H7 (cell line): ENCODE data around the gene PHOSPHO1. TPM values are rescaled to one million over a fixed set of nuclear protein-coding genes. Genes with fewer than 3 reads are reported as not detected.

Experiments
- DNase-seq: peaks from one replicate; pipeline ENCODE4 v3.0.0; 2012
- H3K27me3 ChIP-seq: 2 replicates; pipeline ENCODE4 v1.6.0; 2011; ENCODE audit warnings: mild to moderate bottlenecking, low read length; ENCODE audit not compliant: control insufficient read depth, insufficient read depth
- H3K36me3 ChIP-seq: replicated peaks from 2 replicates; pipeline ENCODE4 v1.5.1; 2011; ENCODE audit warnings: low read length; ENCODE audit not compliant: control insufficient read depth, insufficient read depth
- H3K4me3 ChIP-seq: 2 replicates; pipeline ENCODE4 v1.5.1; 2011; ENCODE audit warnings: low read depth, mild to moderate bottlenecking, control low read depth, low read length, moderate library complexity; ENCODE audit not compliant: insufficient read depth
- total RNA-seq: library from RNA; depleted of rRNA; stranded (reverse); fragments of >200 nt; shearing (Covaris generic); gene quantifications from 2 replicates; pipeline ENCODE4 v1.2.3, GENCODE V29; 2014

PHOSPHO1 gene
- total RNA-seq, 1 experiment from 2014 or later, result 0.69 TPM

DNA sequence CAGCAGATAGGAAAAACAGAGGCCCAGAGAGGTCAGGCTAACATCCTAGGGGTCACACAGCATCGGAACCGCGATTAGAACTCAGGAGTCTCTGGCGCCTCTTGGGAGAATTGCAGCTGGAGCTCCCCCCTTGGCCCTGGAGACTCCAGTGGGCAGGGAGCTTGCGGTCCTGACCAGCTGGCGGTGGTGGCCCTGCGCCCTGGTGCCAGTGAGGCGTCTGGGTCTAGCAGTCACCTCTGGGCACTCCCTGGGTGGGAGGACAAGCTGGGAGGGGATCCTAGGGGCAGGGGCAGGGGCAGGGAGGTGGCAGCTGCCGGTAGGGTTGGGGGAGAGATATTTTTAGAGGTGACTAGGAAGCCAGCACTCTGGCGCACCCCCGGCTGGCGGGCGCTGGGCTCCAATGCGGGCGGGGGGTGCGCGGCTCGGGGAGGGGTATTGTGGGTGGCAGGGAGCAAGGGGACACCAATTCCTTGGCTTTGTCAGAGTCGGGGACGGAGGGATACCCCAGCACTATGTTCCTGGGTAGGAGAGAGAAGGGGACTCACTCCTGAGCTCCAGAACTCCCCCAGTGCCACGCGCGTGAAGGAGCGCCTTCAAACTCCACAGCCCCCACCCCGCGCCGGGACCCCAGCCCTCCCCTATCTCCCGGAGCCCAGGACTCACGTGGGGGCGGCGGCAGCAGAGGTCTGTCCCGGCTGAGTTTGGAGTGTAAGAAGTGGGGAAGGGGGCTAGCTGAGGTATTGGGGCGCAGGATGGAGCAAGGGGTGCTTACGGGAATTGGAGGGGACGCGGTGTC, 584 bp downstream of the PHOSPHO1 start:
- DNase-seq, result peak; percentile 66
- peak overlapping the region; percentile 87 for H3K4me3 ChIP-seq
- H3K27me3 ChIP-seq, result peaks cover 49% of the 10 kb centered on the region
- H3K36me3 ChIP-seq, result no peaks in the 10 kb centered on the region

DNA sequence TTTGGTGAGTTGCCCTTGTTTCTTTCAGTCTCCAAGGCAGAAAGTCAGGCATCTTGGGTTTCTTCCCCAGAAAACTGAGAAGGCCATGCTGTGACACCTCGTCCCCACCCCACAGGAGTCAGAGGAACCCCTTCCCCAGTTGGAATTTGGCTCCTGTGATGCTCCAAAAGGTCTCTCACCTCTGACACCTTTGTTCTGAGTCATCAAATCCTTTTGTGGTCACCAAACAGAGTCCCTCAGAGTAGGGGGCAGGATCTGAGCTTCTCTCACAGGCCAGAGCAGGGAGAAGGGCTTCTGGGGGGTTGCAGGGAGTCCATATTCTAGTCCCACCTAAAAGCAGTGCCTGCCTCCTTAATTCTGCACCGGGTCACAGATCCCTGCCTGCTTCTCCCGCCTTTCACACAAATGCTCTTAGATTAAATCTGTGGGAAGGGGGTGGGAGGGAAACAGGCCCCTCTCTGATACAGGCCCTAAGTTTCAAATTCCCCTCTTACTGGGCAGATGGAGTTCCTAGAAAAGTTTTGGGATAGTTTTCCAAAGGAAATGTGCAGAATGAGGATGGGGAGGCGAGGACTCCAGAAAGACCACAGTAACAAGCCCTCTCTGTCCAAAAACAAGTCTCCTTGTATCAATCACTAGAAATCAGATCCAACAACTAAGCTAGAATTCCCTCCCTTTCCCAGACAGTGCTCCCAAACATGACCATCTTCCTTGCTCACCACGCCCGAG, 1.3 kb downstream of the PHOSPHO1 start:
- DNase-seq, result peak; percentile 26
- H3K36me3 ChIP-seq, result no peaks in the 10 kb centered on the region
- H3K27me3 ChIP-seq, result peaks cover 57% of the 10 kb centered on the region
- H3K4me3 ChIP-seq, result no peak overlapping the region

- H3K4me3 ChIP-seq, result no peak overlapping the region
- peaks cover 72% of the 10 kb centered on the region for H3K27me3 ChIP-seq
- DNase-seq, result peak; percentile 91
- H3K36me3 ChIP-seq, result no peaks in the 10 kb centered on the region
These were observed 2.9 kb downstream of the PHOSPHO1 start for GRCh38 chr17:49227436-49228261.

GRCh38 chr17:49226771-49227435, 3.7 kb downstream of the PHOSPHO1 start:
- no peak for DNase-seq
- H3K4me3 ChIP-seq, result no peak overlapping the region
- H3K27me3 ChIP-seq, result peaks cover 75% of the 10 kb centered on the region
- no peaks in the 10 kb centered on the region for H3K36me3 ChIP-seq

GRCh38 chr17:49225554-49226236, 4.9 kb downstream of the PHOSPHO1 start:
- peaks cover 67% of the 10 kb centered on the region for H3K27me3 ChIP-seq
- H3K4me3 ChIP-seq, result no peak overlapping the region

GRCh38 chr17:49224997-49225337, 5.6 kb downstream of the PHOSPHO1 start:
- Histone ChIP-seq H3K4me3 (peak overlapping the region; percentile 33), H3K27me3 (peaks cover 61% of the 10 kb centered on the region), H3K36me3 (no peaks in the 10 kb centered on the region)
- no peak for DNase-seq

More at GRCh38 chr17:49225554-49226236, 4.9 kb downstream of the PHOSPHO1 start:
- DNase-seq, result peak; percentile 44
- H3K36me3 ChIP-seq, result no peaks in the 10 kb centered on the region

GRCh38 chr17:49224198-49224996, 6.2 kb downstream of the PHOSPHO1 start:
- peaks cover 56% of the 10 kb centered on the region for H3K27me3 ChIP-seq
- H3K4me3 ChIP-seq, result peak overlapping the region; percentile 33
- peak; percentile 86 for DNase-seq
- H3K36me3 ChIP-seq, result no peaks in the 10 kb centered on the region

GRCh38 chr17:49223517-49224197, 6.9 kb downstream of the PHOSPHO1 start:
- peak overlapping the region; percentile 33 for H3K4me3 ChIP-seq
- peak; percentile 92 for DNase-seq
- peaks cover 50% of the 10 kb centered on the region for H3K27me3 ChIP-seq
- H3K36me3 ChIP-seq, result no peaks in the 10 kb centered on the region

GRCh38 chr17:49223168-49223516, 7.4 kb downstream of the PHOSPHO1 start:
- Histone ChIP-seq H3K4me3 (no peak overlapping the region; the same call in 1 of the 2 replicates), H3K27me3 (peaks cover 50% of the 10 kb centered on the region), H3K36me3 (no peaks in the 10 kb centered on the region)
- no peak for DNase-seq

- Histone ChIP-seq H3K4me3 (no peak overlapping the region), H3K36me3 (no peaks in the 10 kb centered on the region), H3K27me3 (peaks cover 26% of the 10 kb centered on the region)
- no peak for DNase-seq
These were observed 10.6 kb downstream of the PHOSPHO1 start for GRCh38 chr17:49219987-49220386.

- Histone ChIP-seq H3K4me3 (no peak overlapping the region), H3K27me3 (peaks cover 19% of the 10 kb centered on the region), H3K36me3 (no peaks in the 10 kb centered on the region)
- DNase-seq, result peak; percentile 90
These were observed 11.4 kb downstream of the PHOSPHO1 start for GRCh38 chr17:49218941-49219913.
